GM23338 (cell line): Measurements from ENCODE around the gene PLEKHG5.

Experiments used
- CREB1 ChIP-seq: fragments of 250-450 bp; sonication (Bioruptor Pico); IDR thresholded peaks from 2 replicates; pipeline ENCODE4 v1.5.0; 2020; ENCODE audit warnings: low read depth, mild to moderate bottlenecking, moderate library complexity
- EZH2 ChIP-seq: fragments of 200-600 bp; sonication (generic); IDR thresholded peaks from one replicate; pipeline ENCODE4 v1.8.0; 2017; ENCODE audit warnings: antibody characterized with exemption, mild to moderate bottlenecking, low read depth; ENCODE audit not compliant: unreplicated experiment
- EZH2phosphoT487 ChIP-seq: fragments of 200-600 bp; sonication (generic); IDR thresholded peaks from one replicate; pipeline ENCODE4 v1.8.1; 2018; ENCODE audit warnings: antibody characterized with exemption; ENCODE audit not compliant: unreplicated experiment
- JUNB ChIP-seq: IDR thresholded peaks from one replicate; pipeline ENCODE4 v1.6.1; 2016; ENCODE audit warnings: antibody characterized with exemption; ENCODE audit not compliant: unreplicated experiment
- POLR2AphosphoS5 ChIP-seq: IDR thresholded peaks from 2 replicates; pipeline ENCODE4 v1.6.1; 2016; ENCODE audit warnings: antibody characterized with exemption, low read depth
- ZNF331 ChIP-seq: fragments of 250-450 bp; sonication (Bioruptor Pico); IDR thresholded peaks from 2 replicates; pipeline ENCODE4 v1.5.0; 2020; ENCODE audit warnings: low read depth, mild to moderate bottlenecking, moderate library complexity
- TF ChIP-seq, protein P1 (sequence below), 2 experiments: fragments of 200-600 bp in 1 of 2; sonication (generic) in 1 of 2; conservative IDR thresholded peaks; 2 replicates each; pipeline versions ENCODE4 v1.5.1 to v1.6.1; 2016 to 2017; ENCODE audit warnings: antibody characterized with exemption in 2 of 2, low read depth in 2 of 2, mild to moderate bottlenecking in 2 of 2, moderate library complexity in 1 of 2
- TF ChIP-seq, protein P2 (sequence below): IDR thresholded peaks from one replicate; pipeline ENCODE4 v1.6.1; 2018; ENCODE audit warnings: antibody characterized with exemption; ENCODE audit not compliant: unreplicated experiment

DNA sequence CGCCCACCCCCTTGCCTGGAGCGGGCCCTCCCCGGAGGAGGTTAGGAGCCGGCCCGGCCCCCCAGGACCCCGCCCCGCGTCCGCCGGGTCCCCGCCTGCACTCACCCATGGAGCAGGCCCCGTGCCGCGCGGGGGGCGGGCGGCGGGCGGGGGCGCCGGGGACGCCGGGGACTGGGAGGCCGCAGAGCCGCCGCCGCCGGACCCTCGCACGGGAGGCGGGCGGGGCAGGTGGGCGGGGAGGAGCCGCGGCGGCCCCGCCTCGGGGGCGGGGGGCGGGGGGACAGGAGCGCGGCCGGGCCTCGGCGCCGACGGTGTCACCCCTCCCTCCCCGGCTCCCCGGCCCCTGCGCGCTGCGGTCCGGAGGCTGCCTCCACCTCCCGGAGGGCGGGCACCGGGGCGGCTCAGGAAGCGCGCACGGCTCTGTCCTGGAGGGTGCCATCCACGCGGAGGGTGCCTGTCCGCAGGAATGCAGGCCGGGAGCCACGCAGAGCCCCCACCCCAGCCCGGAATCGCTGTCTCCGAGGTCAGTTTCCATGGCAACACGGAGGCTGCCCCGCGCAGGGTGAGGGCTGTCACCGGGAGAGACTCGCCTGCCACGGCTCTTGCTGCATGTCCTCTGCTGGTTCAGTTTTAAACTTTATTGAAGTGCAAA is 5.9 kb upstream of the PLEKHG5 start:
- TF ChIP-seq, protein P1, sequence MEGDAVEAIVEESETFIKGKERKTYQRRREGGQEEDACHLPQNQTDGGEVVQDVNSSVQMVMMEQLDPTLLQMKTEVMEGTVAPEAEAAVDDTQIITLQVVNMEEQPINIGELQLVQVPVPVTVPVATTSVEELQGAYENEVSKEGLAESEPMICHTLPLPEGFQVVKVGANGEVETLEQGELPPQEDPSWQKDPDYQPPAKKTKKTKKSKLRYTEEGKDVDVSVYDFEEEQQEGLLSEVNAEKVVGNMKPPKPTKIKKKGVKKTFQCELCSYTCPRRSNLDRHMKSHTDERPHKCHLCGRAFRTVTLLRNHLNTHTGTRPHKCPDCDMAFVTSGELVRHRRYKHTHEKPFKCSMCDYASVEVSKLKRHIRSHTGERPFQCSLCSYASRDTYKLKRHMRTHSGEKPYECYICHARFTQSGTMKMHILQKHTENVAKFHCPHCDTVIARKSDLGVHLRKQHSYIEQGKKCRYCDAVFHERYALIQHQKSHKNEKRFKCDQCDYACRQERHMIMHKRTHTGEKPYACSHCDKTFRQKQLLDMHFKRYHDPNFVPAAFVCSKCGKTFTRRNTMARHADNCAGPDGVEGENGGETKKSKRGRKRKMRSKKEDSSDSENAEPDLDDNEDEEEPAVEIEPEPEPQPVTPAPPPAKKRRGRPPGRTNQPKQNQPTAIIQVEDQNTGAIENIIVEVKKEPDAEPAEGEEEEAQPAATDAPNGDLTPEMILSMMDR (conservative IDR thresholded peaks at IDR 0.05; ENCODE audit: low read depth in 2 of 2) = no peak
- TF ChIP-seq POLR2AphosphoS5 (no peak), EZH2 (no peak), EZH2phosphoT487 (no peak), JUNB (no peak), ZNF331 (no peak), CREB1 (CRISPR knock-in tag) (no peak)
- TF ChIP-seq, protein P2, sequence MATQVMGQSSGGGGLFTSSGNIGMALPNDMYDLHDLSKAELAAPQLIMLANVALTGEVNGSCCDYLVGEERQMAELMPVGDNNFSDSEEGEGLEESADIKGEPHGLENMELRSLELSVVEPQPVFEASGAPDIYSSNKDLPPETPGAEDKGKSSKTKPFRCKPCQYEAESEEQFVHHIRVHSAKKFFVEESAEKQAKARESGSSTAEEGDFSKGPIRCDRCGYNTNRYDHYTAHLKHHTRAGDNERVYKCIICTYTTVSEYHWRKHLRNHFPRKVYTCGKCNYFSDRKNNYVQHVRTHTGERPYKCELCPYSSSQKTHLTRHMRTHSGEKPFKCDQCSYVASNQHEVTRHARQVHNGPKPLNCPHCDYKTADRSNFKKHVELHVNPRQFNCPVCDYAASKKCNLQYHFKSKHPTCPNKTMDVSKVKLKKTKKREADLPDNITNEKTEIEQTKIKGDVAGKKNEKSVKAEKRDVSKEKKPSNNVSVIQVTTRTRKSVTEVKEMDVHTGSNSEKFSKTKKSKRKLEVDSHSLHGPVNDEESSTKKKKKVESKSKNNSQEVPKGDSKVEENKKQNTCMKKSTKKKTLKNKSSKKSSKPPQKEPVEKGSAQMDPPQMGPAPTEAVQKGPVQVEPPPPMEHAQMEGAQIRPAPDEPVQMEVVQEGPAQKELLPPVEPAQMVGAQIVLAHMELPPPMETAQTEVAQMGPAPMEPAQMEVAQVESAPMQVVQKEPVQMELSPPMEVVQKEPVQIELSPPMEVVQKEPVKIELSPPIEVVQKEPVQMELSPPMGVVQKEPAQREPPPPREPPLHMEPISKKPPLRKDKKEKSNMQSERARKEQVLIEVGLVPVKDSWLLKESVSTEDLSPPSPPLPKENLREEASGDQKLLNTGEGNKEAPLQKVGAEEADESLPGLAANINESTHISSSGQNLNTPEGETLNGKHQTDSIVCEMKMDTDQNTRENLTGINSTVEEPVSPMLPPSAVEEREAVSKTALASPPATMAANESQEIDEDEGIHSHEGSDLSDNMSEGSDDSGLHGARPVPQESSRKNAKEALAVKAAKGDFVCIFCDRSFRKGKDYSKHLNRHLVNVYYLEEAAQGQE = no peak
